H1 (cell line): Measurements from ENCODE around the gene FOLR3. TPM values are rescaled to one million over a fixed set of nuclear protein-coding genes. Genes with fewer than 3 reads are reported as not detected.

Experiments
- polyA plus RNA-seq, 7 experiments: library from polyadenylated mRNA; depleted of rRNA in 3 of 7; stranded (reverse) in 5 of 7; unstranded in 2 of 7; fragments of >200 nt in 5 of 7; fragments of 200-250 nt in 2 of 7; gene quantifications; 1 replicate in 5 of 7; 2 replicates in 1 of 7; 4 replicates in 1 of 7; pipeline versions ENCODE4 v1.2.1 to v1.2.3, GENCODE V29; 2011 to 2013; ENCODE audit warnings: missing spikeins in 2 of 7, mixed read lengths in 2 of 7
- total RNA-seq: library from RNA; stranded (reverse); fragmentation: NEBNext Ultra II Directional; extraction: Animal tissue kit (Norgen Biotek cat#: 25700); gene quantifications from 2 replicates; pipeline ENCODE4 v1.2.1, GENCODE V29; 2021

FOLR3 gene
- total and polyA plus RNA-seq, 2 of the 8 experiments (the other 6 are each of a cell fraction or from before 2014, with no cell fraction given), result not detected

Other genes starting within 250 kb of the FOLR3 start
- 7.5 and 10.2 TPM in 2 replicates for gene XNDC1N, start 207.1 kb upstream of the FOLR3 start, total RNA-seq
- gene XNDC1N, start 207.1 kb upstream of the FOLR3 start, polyA plus RNA-seq (2011; rRNA removed), result 4.4 and 5.8 TPM in 2 replicates
- 37.2 and 39.7 TPM in 2 replicates for gene RNF121, start 206.7 kb upstream of the FOLR3 start, total RNA-seq
- 51.6 and 56.5 TPM in 2 replicates for gene RNF121, start 206.7 kb upstream of the FOLR3 start, polyA plus RNA-seq (2011; rRNA removed)
- 9.8 and 10.2 TPM in 2 replicates for gene IL18BP, start 136.8 kb upstream of the FOLR3 start, total RNA-seq
- 17.0 and 17.7 TPM in 2 replicates for gene IL18BP, start 136.8 kb upstream of the FOLR3 start, polyA plus RNA-seq (2011; rRNA removed)
- gene NUMA1, start 55.2 kb upstream of the FOLR3 start, total RNA-seq, result 107 and 108 TPM in 2 replicates
- gene NUMA1, start 55.2 kb upstream of the FOLR3 start, polyA plus RNA-seq (2011; rRNA removed), result 101 and 137 TPM in 2 replicates
- 6.8 and 7.9 TPM in 2 replicates for gene LRRC51, start 54.9 kb upstream of the FOLR3 start, total RNA-seq
- 6.0 and 7.7 TPM in 2 replicates for gene LRRC51, start 54.9 kb upstream of the FOLR3 start, polyA plus RNA-seq (2011; rRNA removed)
- 81.0 and 82.1 TPM in 2 replicates for gene LAMTOR1, start 32.4 kb upstream of the FOLR3 start, total RNA-seq
- 160 and 164 TPM in 2 replicates for gene LAMTOR1, start 32.4 kb upstream of the FOLR3 start, polyA plus RNA-seq (2011; rRNA removed)
- gene TOMT, start 29.8 kb upstream of the FOLR3 start, total RNA-seq, result not detected in 2 replicates
- gene TOMT, start 29.8 kb upstream of the FOLR3 start, polyA plus RNA-seq (2011; rRNA removed), result 0.11 TPM in 1 of 2 replicates, not detected in the other
- gene ANAPC15, start 23.0 kb upstream of the FOLR3 start, total RNA-seq, result 70.0 and 74.9 TPM in 2 replicates
- gene ANAPC15, start 23.0 kb upstream of the FOLR3 start, polyA plus RNA-seq (2011; rRNA removed), result 66.2 and 70.4 TPM in 2 replicates
- 0.55 TPM in 1 of 2 replicates, not detected in the other for gene FOLR1, start 56.4 kb downstream of the FOLR3 start, total RNA-seq
- 1.3 and 1.9 TPM in 2 replicates for gene FOLR1, start 56.4 kb downstream of the FOLR3 start, polyA plus RNA-seq (2011; rRNA removed)
- not detected in 2 replicates for gene FOLR2, start 81.1 kb downstream of the FOLR3 start, total RNA-seq
- not detected in 2 replicates for gene FOLR2, start 81.1 kb downstream of the FOLR3 start, polyA plus RNA-seq (2011; rRNA removed)
- gene INPPL1, start 89.0 kb downstream of the FOLR3 start, total RNA-seq, result 79.1 and 79.5 TPM in 2 replicates
- 54.5 and 91.4 TPM in 2 replicates for gene INPPL1, start 89.0 kb downstream of the FOLR3 start, polyA plus RNA-seq (2011; rRNA removed)
- gene PHOX2A, start 108.5 kb downstream of the FOLR3 start, total RNA-seq, result 0.19 TPM in 1 of 2 replicates, not detected in the other
- gene PHOX2A, start 108.5 kb downstream of the FOLR3 start, polyA plus RNA-seq (2011; rRNA removed), result 0.67 and 0.94 TPM in 2 replicates